Stimulated activated CD8-positive, alpha-beta memory T cell treated with anti-CD3 and anti-CD28 coated beads, Interleukin-4, amount 100 ng/mL, for 1 hour (primary cell): ENCODE results near the gene PRKG1.

Experiments used
- DNase-seq, 2 donors: peaks; one replicate each; pipeline ENCODE4 v3.0.0-alpha.2; 2020; ENCODE audit warnings: low read depth in 2 of 2, low spot score in 1 of 2

Gene PRKG1

GRCh38 chr10:51638737-51639136, 564.5 kb downstream of the PRKG1 start:
- no peak for DNase-seq

DNA sequence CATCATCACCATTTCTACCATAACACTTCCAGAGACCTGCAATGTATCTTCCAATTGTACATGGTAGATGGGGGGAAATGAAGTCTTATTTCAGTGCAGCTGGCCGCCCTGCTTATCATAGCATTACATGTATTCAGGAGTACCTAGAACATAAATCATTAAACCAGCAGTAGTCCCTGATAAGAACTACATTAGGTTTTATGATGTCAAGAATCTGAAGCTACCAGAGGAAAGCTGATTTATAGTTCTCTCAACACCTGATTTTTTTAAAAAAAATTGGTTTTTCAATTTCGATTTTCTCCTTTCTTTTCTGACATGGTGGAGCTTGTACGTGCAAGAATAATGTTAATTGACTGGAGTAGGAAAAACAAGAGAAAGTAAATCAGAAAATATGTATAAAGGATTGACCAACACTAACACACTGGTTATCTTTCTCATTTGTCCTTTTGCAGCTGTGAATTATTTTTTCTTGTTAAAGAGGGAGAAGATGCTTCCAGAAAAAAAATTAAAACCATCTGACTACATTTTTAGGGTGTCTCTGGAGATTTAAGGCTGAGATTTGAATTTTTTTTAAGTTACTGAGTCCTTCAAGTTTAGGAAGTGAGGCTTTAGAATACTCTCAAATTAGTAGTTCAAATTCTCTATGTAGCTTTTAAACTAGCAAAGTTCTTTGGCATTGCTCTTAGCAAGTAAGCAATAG, 566.0 kb downstream of the PRKG1 start:
- DNase-seq, result no peak

DNA sequence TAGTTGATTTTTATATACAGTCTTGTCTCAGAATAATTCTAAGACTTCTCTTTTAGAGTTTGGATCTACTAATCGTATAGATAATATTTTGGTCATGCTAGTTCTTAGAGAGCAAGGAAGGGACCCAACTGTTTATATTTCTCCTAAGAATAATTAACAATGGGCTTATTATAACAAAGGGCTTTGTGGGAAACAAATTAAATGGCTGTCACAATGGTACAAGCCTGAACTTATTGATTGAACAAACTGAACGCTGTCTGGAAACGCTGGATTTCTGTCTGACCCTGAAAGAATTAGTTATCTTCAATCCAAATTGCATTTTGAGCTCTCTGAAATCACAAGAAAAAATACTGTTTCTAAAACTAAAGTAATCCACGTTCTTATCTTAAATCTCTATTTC, 568.3 kb downstream of the PRKG1 start:
- no peak for DNase-seq

GRCh38 chr10:51643734-51644133, 569.4 kb downstream of the PRKG1 start:
- DNase-seq, result no peak

GRCh38 chr10:51649064-51649463, 574.8 kb downstream of the PRKG1 start:
- no peak for DNase-seq

DNA sequence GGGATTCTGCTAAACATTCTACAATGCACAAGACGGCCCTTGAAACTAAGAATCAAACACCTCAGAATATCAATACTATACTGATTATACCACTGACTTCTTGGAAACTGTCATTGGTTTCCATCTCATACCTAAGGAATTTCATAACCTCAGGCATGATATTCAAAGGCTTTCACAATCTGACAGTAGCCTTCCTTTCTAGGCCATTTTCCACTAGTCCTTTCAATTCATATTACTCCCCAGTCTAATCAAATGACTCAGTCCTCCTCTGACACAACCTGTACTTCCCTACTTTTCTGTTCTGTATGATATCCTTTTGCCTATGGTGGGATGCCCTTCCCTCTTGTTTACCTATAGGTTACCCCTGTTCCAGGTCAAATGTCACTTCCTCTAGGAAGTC, 576.8 kb downstream of the PRKG1 start:
- no peak for DNase-seq

- no peak for DNase-seq
Observed at GRCh38 chr10:51653025-51653424, 578.7 kb downstream of the PRKG1 start.

- no peak for DNase-seq
Observed at GRCh38 chr10:51654918-51655317, 580.6 kb downstream of the PRKG1 start.

- DNase-seq, result no peak
Observed at GRCh38 chr10:51656503-51656902, 582.2 kb downstream of the PRKG1 start.

- no peak for DNase-seq
Observed at GRCh38 chr10:51658000-51658399, 583.7 kb downstream of the PRKG1 start.

- DNase-seq, result no peak
Observed at GRCh38 chr10:51659344-51659743, 585.1 kb downstream of the PRKG1 start.

DNA sequence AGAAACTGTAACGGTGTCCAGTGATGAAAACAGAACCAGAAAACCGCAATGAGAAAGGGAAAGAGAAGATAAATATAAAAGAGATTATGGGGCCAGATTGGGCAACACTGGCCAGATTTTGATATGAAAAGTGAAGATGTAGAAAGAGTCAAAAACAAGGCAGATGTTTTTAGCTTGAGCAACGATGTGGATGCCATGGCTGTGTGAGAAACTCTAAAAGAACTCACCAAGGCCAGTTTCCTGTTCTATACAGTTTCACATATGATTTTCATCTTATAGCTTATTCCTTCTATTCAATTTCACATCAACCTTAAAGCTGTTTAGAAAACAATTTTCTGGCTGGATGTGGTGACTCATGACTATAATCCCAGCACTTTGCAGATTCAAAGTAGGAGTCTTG, 588.8 kb downstream of the PRKG1 start:
- no peak for DNase-seq

DNA sequence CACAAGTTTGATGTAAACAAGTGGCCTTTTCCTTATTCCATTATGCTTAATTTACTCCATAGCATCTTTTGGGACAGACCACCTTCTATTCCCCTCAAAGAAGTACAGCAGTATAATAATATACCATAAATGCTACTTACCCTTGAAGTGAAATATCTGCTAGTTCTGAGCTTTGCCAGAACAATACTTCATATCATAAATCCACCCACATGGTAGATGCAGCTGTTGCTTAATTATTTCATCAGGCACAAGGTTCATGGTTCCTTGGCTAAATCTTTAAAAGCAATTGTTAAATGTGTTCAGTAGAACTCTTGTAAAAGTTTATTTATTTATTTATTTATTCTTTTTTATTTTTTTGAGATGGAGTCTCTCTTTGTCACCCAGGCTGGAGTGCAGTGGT, 592.2 kb downstream of the PRKG1 start:
- no peak for DNase-seq

DNA sequence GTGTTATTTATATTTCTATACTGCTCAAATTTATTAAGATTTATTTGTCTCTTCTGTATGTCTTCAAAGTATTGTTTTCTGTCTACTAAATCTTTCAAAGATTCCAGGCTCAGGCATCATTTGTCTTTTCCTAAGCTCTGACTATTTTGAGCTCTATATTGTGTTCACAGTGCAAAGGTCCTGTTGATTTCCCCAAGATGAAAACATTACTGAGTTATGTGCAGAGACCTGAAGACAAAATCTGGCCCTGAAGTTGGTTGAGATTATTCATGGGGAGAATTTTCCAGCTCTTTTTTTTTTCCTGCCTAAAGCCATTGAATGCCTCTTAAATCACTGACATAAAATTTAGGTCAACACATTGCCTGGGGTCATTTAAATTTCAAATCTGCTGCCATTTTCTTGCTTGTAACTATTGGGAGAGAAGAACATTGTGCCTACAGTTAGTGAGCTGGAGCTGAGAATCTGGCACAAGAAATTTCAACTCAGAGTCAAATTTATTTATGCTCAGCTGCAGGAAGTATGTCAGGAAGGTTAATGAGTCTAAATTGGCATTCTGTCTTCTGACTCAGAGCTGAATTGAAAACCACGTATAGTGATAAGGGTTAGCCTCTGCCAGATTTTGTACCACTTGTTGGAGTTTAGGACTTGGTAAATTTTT, 593.5 kb downstream of the PRKG1 start:
- no peak for DNase-seq

DNA sequence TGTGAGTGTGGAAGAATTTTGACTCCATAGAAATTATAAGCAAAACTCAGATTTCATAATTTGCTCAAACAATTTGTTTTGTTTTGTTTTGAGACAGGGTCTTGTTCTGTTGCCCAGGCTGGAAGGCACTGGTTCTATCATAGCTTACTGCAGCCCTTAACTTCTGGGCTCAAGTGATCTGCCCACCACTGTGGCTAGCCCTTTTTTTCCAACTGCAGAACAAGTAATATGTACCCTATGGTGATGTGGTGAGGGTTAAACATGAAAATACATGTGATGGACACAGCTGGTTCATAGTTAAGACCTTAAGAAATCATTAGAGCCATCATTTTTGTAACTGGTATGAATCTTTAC, 594.0 kb downstream of the PRKG1 start:
- no peak for DNase-seq

DNA sequence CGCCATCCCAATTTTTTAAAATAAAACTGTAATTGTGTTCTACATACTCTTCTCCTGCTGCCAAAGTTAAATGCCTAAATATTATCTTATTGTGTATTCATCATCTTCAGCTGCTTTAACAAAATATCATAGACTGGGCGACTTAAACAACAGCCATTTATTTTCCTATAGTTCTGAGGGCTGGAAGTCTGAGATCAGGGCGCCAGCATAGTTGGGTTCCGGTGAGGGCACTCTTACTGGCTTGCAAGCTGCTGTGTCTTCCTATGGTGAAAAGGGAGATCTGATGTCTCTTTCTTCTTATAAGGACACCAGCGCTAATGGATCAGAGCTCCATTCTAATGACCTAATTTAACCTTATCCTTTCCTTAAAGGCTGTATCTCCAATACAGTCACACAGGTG, 594.8 kb downstream of the PRKG1 start:
- DNase-seq, result no peak

GRCh38 chr10:51672039-51672535, 597.8 kb downstream of the PRKG1 start:
- DNase-seq, result no peak

- DNase-seq, result no peak
Observed at GRCh38 chr10:51675088-51675487, 600.8 kb downstream of the PRKG1 start.

DNA sequence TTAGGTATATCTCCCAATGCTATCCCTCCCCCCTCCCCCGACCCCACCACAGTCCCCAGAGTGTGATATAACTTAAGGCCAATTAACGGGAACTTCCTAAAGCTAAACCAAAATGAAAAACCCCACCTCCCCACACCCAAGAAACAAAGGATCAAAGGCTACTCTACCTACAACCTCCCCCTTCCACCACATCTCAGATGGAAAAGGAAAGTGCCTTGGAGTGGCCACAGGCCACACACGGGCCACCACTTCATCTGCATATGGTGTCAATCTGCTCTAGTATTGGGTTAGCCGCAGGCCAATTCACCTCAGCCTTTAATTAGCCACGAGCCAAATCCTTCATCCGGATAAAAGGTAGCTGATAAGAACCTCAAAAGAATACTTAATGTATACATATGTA, 605.6 kb downstream of the PRKG1 start:
- DNase-seq, result no peak

DNA sequence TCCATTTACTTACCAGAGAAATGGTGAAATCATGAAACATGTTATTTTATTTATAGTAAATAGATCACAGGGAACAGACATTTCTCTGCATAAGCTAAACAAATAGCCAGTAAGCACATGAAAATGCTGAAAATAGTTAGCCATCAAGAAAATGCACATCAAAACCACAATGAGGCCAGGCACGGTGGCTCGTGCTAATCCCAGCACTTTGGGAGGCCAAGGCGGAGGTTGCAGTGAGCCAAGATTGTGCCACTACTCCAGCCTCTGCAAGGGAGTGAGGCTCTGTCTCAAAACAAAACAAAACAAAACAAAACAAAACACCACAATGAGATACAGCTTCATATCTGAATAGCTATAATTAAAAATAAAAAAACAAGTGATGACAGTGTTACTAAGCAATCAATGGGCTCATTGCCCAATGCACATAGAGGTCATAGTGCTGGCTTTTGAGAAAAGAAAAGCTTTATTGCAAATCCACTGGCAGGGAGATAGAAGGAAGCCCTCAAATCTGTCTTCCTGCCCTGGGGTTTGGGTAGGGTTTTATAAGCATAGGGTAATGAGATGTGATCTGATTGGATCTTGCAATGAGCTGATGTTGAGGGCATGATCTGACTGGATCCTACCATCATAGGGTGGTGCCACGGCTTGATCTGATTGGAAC, 608.9 kb downstream of the PRKG1 start:
- no peak for DNase-seq

DNA sequence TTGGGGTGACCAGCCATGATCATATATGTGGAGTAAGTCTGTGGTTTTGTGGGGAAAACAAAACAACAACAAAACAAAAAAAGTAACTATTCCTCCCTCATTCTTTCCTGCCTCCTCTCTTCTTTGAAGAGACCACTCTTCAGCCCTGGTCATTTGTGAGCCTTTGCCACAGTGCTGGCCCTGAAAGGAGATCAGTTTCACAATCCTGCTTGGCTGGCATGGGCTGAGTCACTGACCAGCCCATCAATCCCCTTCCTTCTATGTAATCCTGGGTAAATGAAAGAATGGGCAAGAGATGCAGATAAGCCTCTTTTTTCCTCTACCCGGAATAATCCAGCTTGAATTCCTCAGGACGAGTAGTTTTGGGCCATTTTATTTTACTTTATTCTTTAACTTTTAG, 611.5 kb downstream of the PRKG1 start:
- DNase-seq, result no peak

DNA sequence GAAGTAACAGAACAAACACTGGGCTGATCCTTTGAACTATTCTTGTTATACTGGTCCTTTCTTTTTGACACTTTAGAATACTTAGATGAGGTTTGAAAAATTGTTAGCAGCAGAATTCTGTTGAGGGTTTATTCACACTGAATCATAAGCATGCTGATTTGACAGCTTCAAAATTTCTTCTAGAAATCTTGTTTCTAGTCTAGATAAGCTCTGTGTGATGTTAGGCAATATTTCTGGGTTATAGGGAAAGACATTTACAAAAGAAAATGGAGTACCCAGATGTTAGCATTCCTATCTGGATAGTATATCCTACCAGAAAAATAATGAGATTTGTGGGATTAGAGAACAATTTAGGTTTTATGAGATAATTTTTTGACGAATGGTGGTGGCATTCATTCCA, 613.0 kb downstream of the PRKG1 start:
- DNase-seq, result no peak
